Measurements from ENCODE around the gene ATRNL1.

The ATRNL1 gene

DNA sequence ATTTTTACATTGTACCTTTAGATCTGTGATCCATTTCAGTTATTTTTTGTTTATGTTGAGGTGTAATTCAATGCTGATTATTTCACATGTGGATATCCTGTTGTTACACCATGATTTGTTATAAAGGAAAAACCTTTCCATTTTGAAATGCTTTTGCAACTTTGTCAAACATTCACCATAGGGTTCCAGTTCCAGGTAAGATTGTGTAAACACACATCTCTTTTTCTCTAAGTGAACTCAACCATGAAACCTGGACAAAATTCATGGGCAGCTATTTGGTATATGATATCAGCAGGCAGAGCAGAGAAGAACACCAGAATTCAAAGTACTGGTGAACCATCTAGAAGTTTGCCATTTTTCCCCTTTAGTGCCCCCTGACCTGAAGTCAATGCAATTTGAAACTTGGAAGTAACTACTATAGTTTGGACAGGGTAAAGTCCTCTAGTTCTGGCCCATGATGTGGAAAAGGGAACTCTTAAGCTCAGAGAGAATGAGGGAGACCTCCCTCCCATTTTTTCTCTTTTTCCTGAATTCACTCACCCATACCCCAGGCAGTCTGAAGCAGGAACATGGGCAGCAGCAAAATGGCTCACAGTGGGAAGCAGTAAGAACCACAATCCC is 446.1 kb downstream of the ATRNL1 start:
- no peaks in the 10 kb centered on the region for H3K79me2 ChIP-seq (ENCODE audit: insufficient read depth, low read length)
- no peaks in the 10 kb centered on the region for H3K27me3 ChIP-seq (ENCODE audit: insufficient read depth, low read length)
- H3K4me2 ChIP-seq (ENCODE audit: low read length): no peak overlapping the region
- TF ChIP-seq CTCF (IDR thresholded peaks at IDR 0.05; ENCODE audit: low read length): no peak
- TF ChIP-seq EZH2 (IDR thresholded peaks at IDR 0.05; ENCODE audit: borderline replicate concordance, low read length): no peak
- H2AFZ ChIP-seq (ENCODE audit: low read length): no peak overlapping the region
- no peaks in the 10 kb centered on the region for H3K9me2 ChIP-seq (ENCODE audit: low read depth, low read length)
- H3K36me3 ChIP-seq (ENCODE audit: insufficient read depth, low read length): no peaks in the 10 kb centered on the region
- no peak overlapping the region for H3K27ac ChIP-seq (ENCODE audit: low read depth, low read length, poor library complexity, severe bottlenecking)
- H3F3A ChIP-seq (ENCODE audit: insufficient read depth, low read length): no peaks in the 10 kb centered on the region
- H3K9ac ChIP-seq (ENCODE audit: low read length): no peak overlapping the region
- H3K4me1 ChIP-seq (ENCODE audit: insufficient read depth, low read length, severe bottlenecking): no peaks in the 10 kb centered on the region
- H3K9me3 ChIP-seq (ENCODE audit: low read length): no peaks in the 10 kb centered on the region
- no peak overlapping the region for H3K4me3 ChIP-seq (ENCODE audit: low read depth, low read length, poor library complexity, severe bottlenecking)
- H4K20me1 ChIP-seq (ENCODE audit: insufficient read depth, low read length): no peaks in the 10 kb centered on the region

- H3K9ac ChIP-seq (ENCODE audit: low read length): no peak overlapping the region
- H3K4me3 ChIP-seq (ENCODE audit: low read depth, low read length, poor library complexity, severe bottlenecking): no peak overlapping the region
- H3K36me3 ChIP-seq (ENCODE audit: insufficient read depth, low read length): no peaks in the 10 kb centered on the region
- H3K4me2 ChIP-seq (ENCODE audit: low read length): no peak overlapping the region
- no peaks in the 10 kb centered on the region for H3K9me2 ChIP-seq (ENCODE audit: low read depth, low read length)
- H3K27ac ChIP-seq (ENCODE audit: low read depth, low read length, poor library complexity, severe bottlenecking): no peak overlapping the region
- H3F3A ChIP-seq (ENCODE audit: insufficient read depth, low read length): no peaks in the 10 kb centered on the region
- no peak overlapping the region for H2AFZ ChIP-seq (ENCODE audit: low read length)
- H4K20me1 ChIP-seq (ENCODE audit: insufficient read depth, low read length): no peaks in the 10 kb centered on the region
- TF ChIP-seq CTCF (IDR thresholded peaks at IDR 0.05; ENCODE audit: low read length) (no peak), EZH2 (IDR thresholded peaks at IDR 0.05; ENCODE audit: borderline replicate concordance, low read length) (no peak)
- H3K79me2 ChIP-seq (ENCODE audit: insufficient read depth, low read length): no peaks in the 10 kb centered on the region
- no peaks in the 10 kb centered on the region for H3K4me1 ChIP-seq (ENCODE audit: insufficient read depth, low read length, severe bottlenecking)
- no peaks in the 10 kb centered on the region for H3K9me3 ChIP-seq (ENCODE audit: low read length)
- no peaks in the 10 kb centered on the region for H3K27me3 ChIP-seq (ENCODE audit: insufficient read depth, low read length)
These were observed 462.8 kb downstream of the ATRNL1 start for GRCh38 chr10:115555887-115556402.

DNA sequence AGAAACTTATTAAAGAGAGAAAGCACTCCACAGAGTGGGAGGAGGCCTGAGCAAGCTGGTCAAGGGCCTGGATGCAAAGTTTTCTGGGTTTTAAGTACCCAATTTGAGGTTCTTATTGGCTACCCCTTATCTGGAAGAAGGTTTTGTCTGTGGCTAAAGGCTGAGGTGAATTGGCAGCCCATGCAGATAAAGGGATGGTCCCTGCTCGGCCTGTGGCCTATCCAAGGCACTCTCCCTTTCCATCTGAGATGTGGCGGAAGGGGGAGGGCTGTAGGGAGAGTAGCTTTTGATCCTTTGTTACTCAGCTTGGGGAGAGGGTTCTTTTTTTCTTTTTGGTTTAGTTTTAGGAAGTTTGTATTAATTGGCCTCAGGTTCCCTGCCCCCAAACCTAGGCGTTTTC is 465.1 kb downstream of the ATRNL1 start:
- no peaks in the 10 kb centered on the region for H3K9me2 ChIP-seq (ENCODE audit: low read depth, low read length)
- no peak overlapping the region for H3K4me3 ChIP-seq (ENCODE audit: low read depth, low read length, poor library complexity, severe bottlenecking)
- H3F3A ChIP-seq (ENCODE audit: insufficient read depth, low read length): no peaks in the 10 kb centered on the region
- no peak overlapping the region for H3K9ac ChIP-seq (ENCODE audit: low read length)
- no peaks in the 10 kb centered on the region for H4K20me1 ChIP-seq (ENCODE audit: insufficient read depth, low read length)
- no peak overlapping the region for H3K27ac ChIP-seq (ENCODE audit: low read depth, low read length, poor library complexity, severe bottlenecking)
- H2AFZ ChIP-seq (ENCODE audit: low read length): no peak overlapping the region
- H3K27me3 ChIP-seq (ENCODE audit: insufficient read depth, low read length): no peaks in the 10 kb centered on the region
- H3K79me2 ChIP-seq (ENCODE audit: insufficient read depth, low read length): no peaks in the 10 kb centered on the region
- H3K36me3 ChIP-seq (ENCODE audit: insufficient read depth, low read length): no peaks in the 10 kb centered on the region
- TF ChIP-seq CTCF (IDR thresholded peaks at IDR 0.05; ENCODE audit: low read length): no peak
- no peak for TF ChIP-seq EZH2 (IDR thresholded peaks at IDR 0.05; ENCODE audit: borderline replicate concordance, low read length)
- no peak overlapping the region for H3K4me2 ChIP-seq (ENCODE audit: low read length)
- no peaks in the 10 kb centered on the region for H3K4me1 ChIP-seq (ENCODE audit: insufficient read depth, low read length, severe bottlenecking)
- H3K9me3 ChIP-seq (ENCODE audit: low read length): no peaks in the 10 kb centered on the region

Measured in OCI-LY1 (cell line).